GM12892 (cell line): ENCODE results near the gene CNGA1.
"Not testable (repeated sequence)": the region's sequence is repeated elsewhere in the genome, so short reads cannot be mapped to it uniquely, and the experiment has no call there.

Experiments used
- DNase-seq: peaks from one replicate; pipeline ENCODE4 v3.0.0; 2011; ENCODE audit not compliant: insufficient read length
- FAIRE-seq: peaks from 2 replicates; lab custom pipeline; 2011; peaks lifted over from hg19 to GRCh38; lab: Jason Lieb, UNC
- POLR2A ChIP-seq: IDR thresholded peaks from 2 replicates; pipeline ENCODE4 v1.6.1; 2011; ENCODE audit warnings: low read depth, low read length, control low read depth
- POLR2AphosphoS5 ChIP-seq: IDR thresholded peaks from 2 replicates; pipeline ENCODE4 v1.6.1; 2011; ENCODE audit warnings: low read depth, low read length, control low read depth
- TAF1 ChIP-seq: IDR thresholded peaks from 2 replicates; pipeline ENCODE4 v1.6.1; 2011; ENCODE audit warnings: low read depth, mild to moderate bottlenecking, control low read depth, low read length, borderline replicate concordance

CNGA1 gene

GRCh38 chr4:47945930-47946726, 70.4 kb downstream of the CNGA1 start:
- TF ChIP-seq POLR2A (no peak), TAF1 (no peak), POLR2AphosphoS5 (no peak)
- FAIRE-seq, result no peak

GRCh38 chr4:47942081-47942819, 74.2 kb downstream of the CNGA1 start:
- TF ChIP-seq POLR2A (no peak), POLR2AphosphoS5 (no peak), TAF1 (no peak)
- no peak for FAIRE-seq
- DNase-seq, result no peak

More at GRCh38 chr4:47945930-47946726, 70.4 kb downstream of the CNGA1 start:
- no peak for DNase-seq

- no peak for DNase-seq
- TF ChIP-seq TAF1 (no peak), POLR2AphosphoS5 (no peak), POLR2A (no peak)
- no peak for FAIRE-seq
These were observed 77.0 kb downstream of the CNGA1 start for GRCh38 chr4:47939456-47939855.

- FAIRE-seq, result no peak
- no peak for DNase-seq
- no peak for TF ChIP-seq POLR2A
- no peak for TF ChIP-seq POLR2AphosphoS5
- TF ChIP-seq TAF1, result no peak
These were observed 80.1 kb downstream of the CNGA1 start for GRCh38 chr4:47936336-47936735.

- FAIRE-seq (peak; percentile 77), DNase-seq (no peak)
- TF ChIP-seq TAF1 (no peak), POLR2AphosphoS5 (no peak), POLR2A (no peak)
These were observed 82.6 kb downstream of the CNGA1 start for GRCh38 chr4:47933840-47934239.

- no peak for FAIRE-seq
- TF ChIP-seq POLR2A, result no peak
- TF ChIP-seq POLR2AphosphoS5, result no peak
- no peak for TF ChIP-seq TAF1
These were observed 85.3 kb downstream of the CNGA1 start for GRCh38 chr4:47930971-47931804.

GRCh38 chr4:47929682-47930201, 86.7 kb downstream of the CNGA1 start:
- DNase-seq, result no peak
- no peak for TF ChIP-seq TAF1
- peak; percentile 38 for FAIRE-seq

More at GRCh38 chr4:47930971-47931804, 85.3 kb downstream of the CNGA1 start:
- DNase-seq, result no peak

GRCh38 chr4:47926667-47927258, 89.7 kb downstream of the CNGA1 start:
- FAIRE-seq (peak; percentile 94), DNase-seq (no peak)
- TF ChIP-seq POLR2A, result no peak
- no peak for TF ChIP-seq TAF1
- no peak for TF ChIP-seq POLR2AphosphoS5

GRCh38 chr4:47923261-47923608, 93.2 kb downstream of the CNGA1 start:
- DNase-seq, FAIRE-seq: not testable (repeated sequence)

GRCh38 chr4:47922436-47923260, 93.8 kb downstream of the CNGA1 start:
- not testable (repeated sequence) for DNase-seq, FAIRE-seq

- FAIRE-seq, DNase-seq: not testable (repeated sequence)
These were observed 99.3 kb downstream of the CNGA1 start for GRCh38 chr4:47917163-47917562.
